Measurements from ENCODE around the gene RPL5. TPM values are rescaled to one million over a fixed set of nuclear protein-coding genes. Genes with fewer than 3 reads are reported as not detected.

Gene RPL5
- total RNA-seq, 1 donor from 2014 or later: 1,528 TPM

GRCh38 chr1:92820024-92820423 lies 11.8 kb upstream of the RPL5 start:
- peaks cover 5% of the 10 kb centered on the region for H3K4me1 Mint-ChIP-seq
- H3K36me3 Mint-ChIP-seq (ENCODE audit: low read depth): no peaks in the 10 kb centered on the region
- H3K9me3 Mint-ChIP-seq: no peaks in the 10 kb centered on the region
- H3K27ac Mint-ChIP-seq (ENCODE audit: unreplicated experiment): no peak overlapping the region
- H3K4me3 Mint-ChIP-seq: no peak overlapping the region
- TF ChIP-seq CTCF (conservative IDR thresholded peaks at IDR 0.05): no peak
- no peak for DNase-seq (ENCODE audit: low read depth, low spot score)
- no peaks in the 10 kb centered on the region for H3K27me3 Mint-ChIP-seq (ENCODE audit: low read depth)

- H3K36me3 Mint-ChIP-seq (ENCODE audit: low read depth): no peaks in the 10 kb centered on the region
- H3K27ac Mint-ChIP-seq (ENCODE audit: unreplicated experiment): no peak overlapping the region
- H3K9me3 Mint-ChIP-seq: no peaks in the 10 kb centered on the region
- H3K27me3 Mint-ChIP-seq (ENCODE audit: low read depth): no peaks in the 10 kb centered on the region
- no peak for DNase-seq (ENCODE audit: low read depth, low spot score)
- no peak for TF ChIP-seq CTCF (conservative IDR thresholded peaks at IDR 0.05)
- H3K4me1 Mint-ChIP-seq: peaks cover 5% of the 10 kb centered on the region
- no peak overlapping the region for H3K4me3 Mint-ChIP-seq
Measured at GRCh38 chr1:92820551-92820950, 11.3 kb upstream of the RPL5 start.

- H3K4me1 Mint-ChIP-seq: peaks cover 5% of the 10 kb centered on the region
Measured at GRCh38 chr1:92822879-92823278, 9.0 kb upstream of the RPL5 start.

GRCh38 chr1:92826792-92827191 lies 5.0 kb upstream of the RPL5 start:
- no peak overlapping the region for H3K4me3 Mint-ChIP-seq
- H3K27ac Mint-ChIP-seq (ENCODE audit: unreplicated experiment): no peak overlapping the region
- no peaks in the 10 kb centered on the region for H3K27me3 Mint-ChIP-seq (ENCODE audit: low read depth)

More at GRCh38 chr1:92822879-92823278, 9.0 kb upstream of the RPL5 start:
- no peaks in the 10 kb centered on the region for H3K27me3 Mint-ChIP-seq (ENCODE audit: low read depth)
- no peak for DNase-seq (ENCODE audit: low read depth, low spot score)
- no peak for TF ChIP-seq CTCF (conservative IDR thresholded peaks at IDR 0.05)
- no peak overlapping the region for H3K4me3 Mint-ChIP-seq
- H3K9me3 Mint-ChIP-seq: no peaks in the 10 kb centered on the region
- H3K27ac Mint-ChIP-seq (ENCODE audit: unreplicated experiment): no peak overlapping the region
- no peaks in the 10 kb centered on the region for H3K36me3 Mint-ChIP-seq (ENCODE audit: low read depth)

GRCh38 chr1:92831368-92831761 lies 475 bp upstream of the RPL5 start:
- Mint-ChIP-seq H3K9me3 (no peaks in the 10 kb centered on the region), H3K36me3 (ENCODE audit: low read depth) (peaks cover 30% of the 10 kb centered on the region), H3K27ac (ENCODE audit: unreplicated experiment) (no peak overlapping the region), H3K4me1 (peaks cover 39% of the 10 kb centered on the region), H3K27me3 (ENCODE audit: low read depth) (no peaks in the 10 kb centered on the region), H3K4me3 (peak overlapping the region; percentile 98)
- DNase-seq (ENCODE audit: low read depth, low spot score): no peak
- no peak for TF ChIP-seq CTCF (conservative IDR thresholded peaks at IDR 0.05)

More at GRCh38 chr1:92826792-92827191, 5.0 kb upstream of the RPL5 start:
- H3K36me3 Mint-ChIP-seq (ENCODE audit: low read depth): no peaks in the 10 kb centered on the region
- no peaks in the 10 kb centered on the region for H3K9me3 Mint-ChIP-seq
- no peak for DNase-seq (ENCODE audit: low read depth, low spot score)
- no peak for TF ChIP-seq CTCF (conservative IDR thresholded peaks at IDR 0.05)
- peaks cover 5% of the 10 kb centered on the region for H3K4me1 Mint-ChIP-seq

Data from neural crest cell (in vitro differentiated cells).